ENCODE data around the gene PHRF1.

- TF ChIP-seq, protein P1, sequence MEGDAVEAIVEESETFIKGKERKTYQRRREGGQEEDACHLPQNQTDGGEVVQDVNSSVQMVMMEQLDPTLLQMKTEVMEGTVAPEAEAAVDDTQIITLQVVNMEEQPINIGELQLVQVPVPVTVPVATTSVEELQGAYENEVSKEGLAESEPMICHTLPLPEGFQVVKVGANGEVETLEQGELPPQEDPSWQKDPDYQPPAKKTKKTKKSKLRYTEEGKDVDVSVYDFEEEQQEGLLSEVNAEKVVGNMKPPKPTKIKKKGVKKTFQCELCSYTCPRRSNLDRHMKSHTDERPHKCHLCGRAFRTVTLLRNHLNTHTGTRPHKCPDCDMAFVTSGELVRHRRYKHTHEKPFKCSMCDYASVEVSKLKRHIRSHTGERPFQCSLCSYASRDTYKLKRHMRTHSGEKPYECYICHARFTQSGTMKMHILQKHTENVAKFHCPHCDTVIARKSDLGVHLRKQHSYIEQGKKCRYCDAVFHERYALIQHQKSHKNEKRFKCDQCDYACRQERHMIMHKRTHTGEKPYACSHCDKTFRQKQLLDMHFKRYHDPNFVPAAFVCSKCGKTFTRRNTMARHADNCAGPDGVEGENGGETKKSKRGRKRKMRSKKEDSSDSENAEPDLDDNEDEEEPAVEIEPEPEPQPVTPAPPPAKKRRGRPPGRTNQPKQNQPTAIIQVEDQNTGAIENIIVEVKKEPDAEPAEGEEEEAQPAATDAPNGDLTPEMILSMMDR (IDR thresholded peaks at IDR 0.05; ENCODE audit: low read depth, low read length), result no peak
- TF ChIP-seq EZH2phosphoT487 (IDR thresholded peaks at IDR 0.05; ENCODE audit: low read depth), result no peak
These were observed 5.1 kb downstream of the PHRF1 start for GRCh38 chr11:581342-581741.

Data from OCI-LY3 (cell line).